HG02852 (cell line): ENCODE data around the gene GGACT.
A peak's percentile ranks its signal among the peaks of the same experiment; 100 is the strongest.
"Not testable (repeated sequence)": the region's sequence is repeated elsewhere in the genome, so short reads cannot be mapped to it uniquely, and the experiment has no call there.

Experiments
- ATAC-seq: cut with Tn5 transposase; IDR thresholded peaks from one replicate; pipeline ENCODE4 v1.9.1; 2021; ENCODE audit warnings: mild to moderate bottlenecking, moderate library complexity; ENCODE audit not compliant: unreplicated experiment

GGACT gene

GRCh38 chr13:100602493-100603111, 14.0 kb upstream of the GGACT start:
- no peak for ATAC-seq

- ATAC-seq: no peak
Measured at GRCh38 chr13:100601716-100602115, 13.1 kb upstream of the GGACT start.

GRCh38 chr13:100600915-100601314, 12.3 kb upstream of the GGACT start:
- ATAC-seq: no peak

- ATAC-seq: no peak
Measured at GRCh38 chr13:100600461-100600860, 11.9 kb upstream of the GGACT start.

- ATAC-seq: no peak
Measured at GRCh38 chr13:100597253-100597652, 8.7 kb upstream of the GGACT start.

- no peak for ATAC-seq
Measured at GRCh38 chr13:100596516-100596915, 7.9 kb upstream of the GGACT start.

GRCh38 chr13:100594731-100595130, 6.1 kb upstream of the GGACT start:
- no peak for ATAC-seq

- ATAC-seq: no peak
Measured at GRCh38 chr13:100594255-100594654, 5.7 kb upstream of the GGACT start.

- ATAC-seq: no peak
Measured at GRCh38 chr13:100589178-100589725, 663 bp upstream of the GGACT start.

- no peak for ATAC-seq
Measured at GRCh38 chr13:100584896-100585295, 3.7 kb downstream of the GGACT start.

- ATAC-seq: no peak
Measured at GRCh38 chr13:100581504-100581903, 7.1 kb downstream of the GGACT start.

GRCh38 chr13:100581030-100581429, 7.6 kb downstream of the GGACT start:
- no peak for ATAC-seq

- no peak for ATAC-seq
Measured at GRCh38 chr13:100580045-100580444, 8.5 kb downstream of the GGACT start.

- ATAC-seq: not testable (repeated sequence)
Measured at GRCh38 chr13:100577239-100577638, 11.3 kb downstream of the GGACT start.

- ATAC-seq: peak; percentile 97
Measured at GRCh38 chr13:100573121-100573520, 15.5 kb downstream of the GGACT start.

- no peak for ATAC-seq
Measured at GRCh38 chr13:100566543-100566942, 22.0 kb downstream of the GGACT start.

- ATAC-seq: no peak
Measured at GRCh38 chr13:100565286-100565685, 23.3 kb downstream of the GGACT start.

GRCh38 chr13:100564444-100565223, 24.0 kb downstream of the GGACT start:
- no peak for ATAC-seq

GRCh38 chr13:100563779-100564178, 24.8 kb downstream of the GGACT start:
- ATAC-seq: no peak

GRCh38 chr13:100561599-100562204, 26.9 kb downstream of the GGACT start:
- no peak for ATAC-seq

GRCh38 chr13:100561158-100561499, 27.5 kb downstream of the GGACT start:
- ATAC-seq: no peak
